ENCODE results near the gene GFI1. TPM values are rescaled to one million over a fixed set of nuclear protein-coding genes. Genes with fewer than 3 reads are reported as not detected.

The GFI1 gene
- total and polyA plus RNA-seq, 8 donors: 0.37 to 34.4 (median 1.2) TPM

DNA sequence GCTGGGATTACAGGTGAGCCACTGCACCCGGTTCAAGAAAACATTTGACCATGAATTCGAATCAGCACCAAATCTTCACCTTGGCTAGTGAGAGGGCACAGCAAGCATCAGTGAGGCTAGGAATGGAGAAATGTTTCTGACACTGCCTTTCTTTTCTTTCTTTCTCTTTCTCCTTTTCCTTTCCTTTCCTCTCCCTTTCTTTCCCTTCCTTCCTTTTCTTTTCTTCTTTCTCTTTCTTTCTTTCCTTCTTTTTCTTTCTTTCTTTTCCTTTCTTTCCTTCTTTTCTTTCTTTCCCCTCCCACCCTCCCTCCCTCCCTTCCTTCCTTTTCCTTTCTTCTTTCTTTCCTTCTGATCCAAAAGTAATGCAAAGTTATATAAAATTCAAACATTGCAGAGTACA is 40.9 kb downstream of the GFI1 start:
- no peaks in the 10 kb centered on the region for H3K4me1 ChIP-seq
- intact Hi-C loops (cut with DNase I; ENCODE audit: low total_unique reads): no loop called here
- no peaks in the 10 kb centered on the region for H3K36me3 ChIP-seq
- no peak overlapping the region for H3K27ac ChIP-seq
- no peak for DNase-seq
- TF ChIP-seq EP300 (IDR thresholded peaks at IDR 0.05) (no peak), POLR2A (IDR thresholded peaks at IDR 0.05) (no peak), POLR2AphosphoS5 (IDR thresholded peaks at IDR 0.05) (no peak)
- TF ChIP-seq, protein P1, sequence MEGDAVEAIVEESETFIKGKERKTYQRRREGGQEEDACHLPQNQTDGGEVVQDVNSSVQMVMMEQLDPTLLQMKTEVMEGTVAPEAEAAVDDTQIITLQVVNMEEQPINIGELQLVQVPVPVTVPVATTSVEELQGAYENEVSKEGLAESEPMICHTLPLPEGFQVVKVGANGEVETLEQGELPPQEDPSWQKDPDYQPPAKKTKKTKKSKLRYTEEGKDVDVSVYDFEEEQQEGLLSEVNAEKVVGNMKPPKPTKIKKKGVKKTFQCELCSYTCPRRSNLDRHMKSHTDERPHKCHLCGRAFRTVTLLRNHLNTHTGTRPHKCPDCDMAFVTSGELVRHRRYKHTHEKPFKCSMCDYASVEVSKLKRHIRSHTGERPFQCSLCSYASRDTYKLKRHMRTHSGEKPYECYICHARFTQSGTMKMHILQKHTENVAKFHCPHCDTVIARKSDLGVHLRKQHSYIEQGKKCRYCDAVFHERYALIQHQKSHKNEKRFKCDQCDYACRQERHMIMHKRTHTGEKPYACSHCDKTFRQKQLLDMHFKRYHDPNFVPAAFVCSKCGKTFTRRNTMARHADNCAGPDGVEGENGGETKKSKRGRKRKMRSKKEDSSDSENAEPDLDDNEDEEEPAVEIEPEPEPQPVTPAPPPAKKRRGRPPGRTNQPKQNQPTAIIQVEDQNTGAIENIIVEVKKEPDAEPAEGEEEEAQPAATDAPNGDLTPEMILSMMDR (IDR thresholded peaks at IDR 0.05): no peak
- 85 to 97% (median 92%) methylated on average over 2 of the region's 2 CpGs for WGBS, 5 donors
- H3K4me3 ChIP-seq: no peak overlapping the region
- H3K9me3 ChIP-seq: no peaks in the 10 kb centered on the region
- no peaks in the 10 kb centered on the region for H3K27me3 ChIP-seq

DNA sequence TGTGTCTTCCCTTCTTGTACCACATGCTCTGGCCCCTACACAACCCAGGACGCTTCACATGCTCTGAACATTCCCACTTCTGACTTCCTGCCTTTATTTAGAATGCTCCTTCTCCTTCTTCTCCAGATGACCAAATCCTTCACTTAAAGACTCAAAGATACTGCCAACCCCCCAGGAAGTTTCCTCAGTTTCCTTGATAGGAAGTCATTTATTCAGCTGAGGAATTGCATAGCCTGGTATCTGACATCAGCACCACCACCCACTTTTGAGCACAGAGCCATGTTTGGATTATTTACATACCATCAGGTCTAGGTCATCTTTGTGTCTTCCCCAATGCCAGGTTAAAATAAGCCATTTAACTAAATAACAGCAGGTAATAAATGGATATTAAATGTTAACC is 42.4 kb downstream of the GFI1 start:
- 64 to 90% (median 86%) methylated on average over 1 of the region's 1 CpG for WGBS, 5 donors
- no peak for TF ChIP-seq POLR2AphosphoS5 (IDR thresholded peaks at IDR 0.05)
- no peak for TF ChIP-seq POLR2A (IDR thresholded peaks at IDR 0.05)
- TF ChIP-seq EP300 (IDR thresholded peaks at IDR 0.05): no peak
- TF ChIP-seq, protein P1 (IDR thresholded peaks at IDR 0.05): no peak
- Histone ChIP-seq H3K27ac (no peak overlapping the region), H3K27me3 (no peaks in the 10 kb centered on the region), H3K9me3 (no peaks in the 10 kb centered on the region), H3K4me1 (no peaks in the 10 kb centered on the region), H3K36me3 (no peaks in the 10 kb centered on the region), H3K4me3 (no peak overlapping the region)
- DNase-seq: no peak
- intact Hi-C loops (cut with DNase I; ENCODE audit: low total_unique reads): no loop called here

DNA sequence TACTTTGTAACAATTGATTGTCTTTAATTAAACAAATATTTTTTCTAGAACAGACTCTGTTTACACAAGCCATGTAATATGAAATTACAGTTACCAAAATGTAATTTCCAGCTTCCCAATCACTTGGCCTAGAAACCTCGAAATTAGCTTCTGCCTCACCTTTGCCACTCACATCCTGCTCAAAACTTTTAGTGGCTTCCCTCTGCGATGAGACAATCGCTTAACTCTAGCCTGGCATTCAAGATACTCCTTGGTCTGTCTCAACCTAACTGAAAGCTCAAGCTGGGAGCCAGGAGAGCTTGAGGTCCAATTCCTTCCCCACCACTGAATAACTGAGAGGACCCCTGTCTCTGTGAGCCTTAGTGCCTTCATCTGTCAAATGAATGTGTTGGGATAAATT is 42.8 kb downstream of the GFI1 start:
- intact Hi-C loops (cut with DNase I; ENCODE audit: low total_unique reads): no loop called here
- no peak for DNase-seq
- Histone ChIP-seq H3K36me3 (no peaks in the 10 kb centered on the region), H3K27me3 (no peaks in the 10 kb centered on the region), H3K27ac (no peak overlapping the region), H3K9me3 (no peaks in the 10 kb centered on the region), H3K4me3 (no peak overlapping the region), H3K4me1 (no peaks in the 10 kb centered on the region)
- WGBS, 5 donors: 47 to 67% (median 57%) methylated on average over 3 of the region's 3 CpGs
- TF ChIP-seq POLR2AphosphoS5 (IDR thresholded peaks at IDR 0.05) (no peak), EP300 (IDR thresholded peaks at IDR 0.05) (no peak), POLR2A (IDR thresholded peaks at IDR 0.05) (no peak)
- TF ChIP-seq, protein P1 (IDR thresholded peaks at IDR 0.05): no peak

DNA sequence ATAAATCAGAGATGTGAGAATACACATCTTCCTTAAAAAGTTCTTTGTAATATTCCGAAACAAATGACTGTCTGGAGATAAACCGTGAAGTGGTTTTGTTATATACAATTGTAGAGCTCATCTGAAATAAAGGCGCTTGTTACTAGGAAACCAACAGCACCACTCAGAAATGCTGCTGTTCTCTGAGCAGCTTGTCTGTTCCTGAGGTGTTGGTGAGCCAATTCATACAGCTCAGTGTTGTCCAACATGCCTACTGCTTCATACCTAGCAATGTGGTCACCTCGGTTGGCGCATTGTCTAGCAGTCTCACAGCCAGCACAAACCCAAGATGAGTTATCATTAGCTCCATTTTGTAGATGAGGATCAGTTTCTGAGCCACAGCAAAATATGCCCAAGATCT is 44.4 kb downstream of the GFI1 start:
- Histone ChIP-seq H3K27ac (no peak overlapping the region), H3K9me3 (no peaks in the 10 kb centered on the region), H3K4me3 (peak overlapping the region in 3 of 4 donors; percentile 18 to 36 (median 23)), H3K36me3 (no peaks in the 10 kb centered on the region), H3K4me1 (no peaks in the 10 kb centered on the region), H3K27me3 (no peaks in the 10 kb centered on the region)
- intact Hi-C loops (cut with DNase I; ENCODE audit: low total_unique reads): no loop called here
- DNase-seq: no peak
- 65 to 80% (median 72%) methylated on average over 5 of the region's 5 CpGs for WGBS, 5 donors
- no peak for TF ChIP-seq EP300 (IDR thresholded peaks at IDR 0.05)
- no peak for TF ChIP-seq POLR2AphosphoS5 (IDR thresholded peaks at IDR 0.05)
- TF ChIP-seq, protein P1 (IDR thresholded peaks at IDR 0.05): no peak
- no peak for TF ChIP-seq POLR2A (IDR thresholded peaks at IDR 0.05)
